ENCODE measurements around the gene KAZN. TPM values are rescaled to one million over a fixed set of nuclear protein-coding genes. Genes with fewer than 3 reads are reported as not detected.
A peak's percentile ranks its signal among the peaks of the same experiment; 100 is the strongest.

The KAZN gene
- total and polyA plus RNA-seq, 4 donors = 17.8 to 54.0 (median 38.4) TPM

- H3K4me3 ChIP-seq (ENCODE audit: low read depth, low read length) = no peak overlapping the region
- H3K27ac ChIP-seq (ENCODE audit: low read depth, low read length) = no peak overlapping the region
- peaks cover 7% of the 10 kb centered on the region for H3K4me1 ChIP-seq (ENCODE audit: control insufficient read depth, insufficient read depth, low read length)
- no peaks in the 10 kb centered on the region for H3K36me3 ChIP-seq (ENCODE audit: control insufficient read depth, insufficient read depth, low read length)
- WGBS (ENCODE audit: insufficient coverage) = 80% methylated on average over 1 of the region's 1 CpG
- no peaks in the 10 kb centered on the region for H3K27me3 ChIP-seq (ENCODE audit: control insufficient read depth, insufficient read depth, low read length)
- DNase-seq (ENCODE audit: low read depth in 4 of 6, low spot score in 6 of 6) = no peak
- H3K9me3 ChIP-seq (ENCODE audit: control insufficient read depth, insufficient read depth, low read length) = peaks cover 2% of the 10 kb centered on the region
Measured at GRCh38 chr1:14674030-14674429, 75.5 kb downstream of the KAZN start.

GRCh38 chr1:14676400-14676799 is 77.9 kb downstream of the KAZN start:
- WGBS (ENCODE audit: insufficient coverage) = 100% methylated on average over 2 of the region's 4 CpGs
- H3K27ac ChIP-seq (ENCODE audit: low read depth, low read length) = no peak overlapping the region
- H3K9me3 ChIP-seq (ENCODE audit: control insufficient read depth, insufficient read depth, low read length) = peaks cover 2% of the 10 kb centered on the region
- H3K4me3 ChIP-seq (ENCODE audit: low read depth, low read length) = no peak overlapping the region
- no peaks in the 10 kb centered on the region for H3K36me3 ChIP-seq (ENCODE audit: control insufficient read depth, insufficient read depth, low read length)
- peaks cover 7% of the 10 kb centered on the region for H3K4me1 ChIP-seq (ENCODE audit: control insufficient read depth, insufficient read depth, low read length)
- DNase-seq (ENCODE audit: low read depth in 4 of 6, low spot score in 6 of 6) = no peak
- H3K27me3 ChIP-seq (ENCODE audit: control insufficient read depth, insufficient read depth, low read length) = no peaks in the 10 kb centered on the region

GRCh38 chr1:14677292-14677971 is 78.9 kb downstream of the KAZN start:
- no peak overlapping the region for H3K27ac ChIP-seq (ENCODE audit: low read depth, low read length)
- no peak for DNase-seq (ENCODE audit: low read depth in 4 of 6, low spot score in 6 of 6)
- no peak overlapping the region for H3K4me3 ChIP-seq (ENCODE audit: low read depth, low read length)
- H3K4me1 ChIP-seq (ENCODE audit: control insufficient read depth, insufficient read depth, low read length) = peaks cover 3% of the 10 kb centered on the region
- no peaks in the 10 kb centered on the region for H3K36me3 ChIP-seq (ENCODE audit: control insufficient read depth, insufficient read depth, low read length)
- peaks cover 2% of the 10 kb centered on the region for H3K9me3 ChIP-seq (ENCODE audit: control insufficient read depth, insufficient read depth, low read length)
- 93% methylated on average over 2 of the region's 3 CpGs for WGBS (ENCODE audit: insufficient coverage)
- H3K27me3 ChIP-seq (ENCODE audit: control insufficient read depth, insufficient read depth, low read length) = no peaks in the 10 kb centered on the region

DNA sequence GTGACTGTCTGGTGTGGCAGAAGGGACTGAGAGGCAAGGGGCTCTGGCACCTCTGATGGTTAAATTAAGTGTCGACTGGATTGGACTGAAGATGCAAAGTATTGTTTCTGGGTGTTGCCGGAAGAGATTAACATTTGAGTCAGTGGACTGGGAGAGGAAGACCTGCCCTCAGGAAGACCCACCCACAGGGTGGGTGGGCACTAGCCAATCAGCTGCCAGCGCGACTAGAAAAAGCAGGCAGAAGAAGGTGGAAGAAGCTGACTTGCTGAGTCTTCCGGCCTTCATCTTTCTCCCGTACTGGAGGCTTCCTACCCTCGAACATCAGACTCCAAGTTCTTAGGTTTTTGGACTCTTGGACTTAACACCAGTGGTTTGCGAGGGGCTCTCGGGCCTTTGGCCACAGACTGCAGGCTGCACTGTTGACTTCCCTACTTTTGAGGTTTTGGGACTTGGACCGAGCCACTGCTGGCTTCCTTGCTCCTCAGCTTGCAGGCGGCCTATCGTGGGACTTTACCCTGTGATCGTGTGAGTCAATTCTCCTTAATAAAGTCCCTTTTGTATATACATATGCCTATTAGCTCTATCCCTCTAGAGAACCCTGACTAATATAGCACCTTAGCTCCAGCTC is 79.6 kb downstream of the KAZN start:
- 92% methylated on average over 11 of the region's 13 CpGs for WGBS (ENCODE audit: insufficient coverage)
- no peaks in the 10 kb centered on the region for H3K36me3 ChIP-seq (ENCODE audit: control insufficient read depth, insufficient read depth, low read length)
- H3K9me3 ChIP-seq (ENCODE audit: control insufficient read depth, insufficient read depth, low read length) = peaks cover 1% of the 10 kb centered on the region
- no peaks in the 10 kb centered on the region for H3K4me1 ChIP-seq (ENCODE audit: control insufficient read depth, insufficient read depth, low read length)
- no peak overlapping the region for H3K4me3 ChIP-seq (ENCODE audit: low read depth, low read length)
- no peak for DNase-seq (ENCODE audit: low read depth in 4 of 6, low spot score in 6 of 6)
- H3K27ac ChIP-seq (ENCODE audit: low read depth, low read length) = no peak overlapping the region
- H3K27me3 ChIP-seq (ENCODE audit: control insufficient read depth, insufficient read depth, low read length) = no peaks in the 10 kb centered on the region

- Histone ChIP-seq H3K4me1 (ENCODE audit: control insufficient read depth, insufficient read depth, low read length) (no peaks in the 10 kb centered on the region), H3K4me3 (ENCODE audit: low read depth, low read length) (no peak overlapping the region), H3K27ac (ENCODE audit: low read depth, low read length) (no peak overlapping the region), H3K9me3 (ENCODE audit: control insufficient read depth, insufficient read depth, low read length) (no peaks in the 10 kb centered on the region), H3K27me3 (ENCODE audit: control insufficient read depth, insufficient read depth, low read length) (no peaks in the 10 kb centered on the region), H3K36me3 (ENCODE audit: control insufficient read depth, insufficient read depth, low read length) (no peaks in the 10 kb centered on the region)
- WGBS (ENCODE audit: insufficient coverage) = 92% methylated on average over 7 of the region's 10 CpGs
- DNase-seq (ENCODE audit: low read depth in 4 of 6, low spot score in 6 of 6) = no peak
Measured at GRCh38 chr1:14679027-14679688, 80.7 kb downstream of the KAZN start.

DNA sequence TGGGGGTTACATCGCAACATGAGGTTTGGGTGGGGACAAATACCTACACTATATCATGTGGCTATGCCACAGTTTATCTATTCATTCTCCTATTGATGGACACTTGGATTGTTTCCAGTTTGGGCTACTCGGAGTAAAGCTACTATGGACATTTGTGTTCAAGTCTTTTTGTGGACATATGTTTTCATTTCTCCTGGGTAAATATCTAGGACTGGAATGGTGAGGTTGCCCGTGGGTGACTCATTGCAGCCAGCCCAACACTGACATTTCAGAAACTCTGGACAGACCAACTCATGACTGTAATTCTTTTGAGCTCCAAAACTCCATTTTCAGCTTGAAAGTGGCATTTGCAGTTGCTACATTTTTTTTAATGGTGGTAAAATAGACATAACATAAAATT is 82.7 kb downstream of the KAZN start:
- no peak for DNase-seq (ENCODE audit: low read depth in 4 of 6, low spot score in 6 of 6)
- Histone ChIP-seq H3K4me3 (ENCODE audit: low read depth, low read length) (no peak overlapping the region), H3K4me1 (ENCODE audit: control insufficient read depth, insufficient read depth, low read length) (no peaks in the 10 kb centered on the region), H3K27ac (ENCODE audit: low read depth, low read length) (no peak overlapping the region), H3K36me3 (ENCODE audit: control insufficient read depth, insufficient read depth, low read length) (no peaks in the 10 kb centered on the region), H3K27me3 (ENCODE audit: control insufficient read depth, insufficient read depth, low read length) (no peaks in the 10 kb centered on the region), H3K9me3 (ENCODE audit: control insufficient read depth, insufficient read depth, low read length) (no peaks in the 10 kb centered on the region)
- WGBS (ENCODE audit: insufficient coverage) = no CpG with 5 or more reads among the region's 3 CpGs

DNA sequence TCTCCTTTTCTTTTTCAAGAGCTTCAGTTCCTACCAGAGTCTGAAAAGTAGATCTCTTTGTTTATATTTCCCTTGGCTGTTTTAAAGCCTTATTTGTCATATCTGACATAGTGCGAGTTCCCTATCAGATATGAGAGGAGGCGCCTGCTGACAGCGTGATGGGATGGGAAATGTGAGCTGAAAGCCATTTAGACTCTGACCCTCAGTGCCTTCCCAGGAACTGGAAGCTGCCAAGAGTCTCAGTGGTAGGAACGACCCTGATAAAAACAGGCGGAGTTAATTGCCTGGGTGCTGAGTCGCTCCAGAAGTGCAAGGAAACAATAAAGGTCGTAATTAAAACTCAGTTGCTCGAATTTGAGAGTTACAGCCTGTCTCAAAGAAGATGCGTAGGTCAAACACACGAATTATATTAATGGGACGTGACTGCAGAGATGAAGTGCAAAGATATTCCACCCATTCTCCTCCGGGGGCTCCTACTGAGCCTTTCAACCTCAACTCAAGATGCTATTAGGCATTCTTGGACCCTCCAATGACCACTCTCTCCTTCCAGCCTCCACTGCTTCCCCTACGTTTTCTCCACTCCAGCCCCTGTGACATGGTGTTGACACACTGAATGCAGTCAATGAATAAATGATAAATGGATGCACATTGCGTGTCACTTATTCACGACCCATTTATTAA is 84.6 kb downstream of the KAZN start:
- no peaks in the 10 kb centered on the region for H3K9me3 ChIP-seq (ENCODE audit: control insufficient read depth, insufficient read depth, low read length)
- peaks cover 8% of the 10 kb centered on the region for H3K4me1 ChIP-seq (ENCODE audit: control insufficient read depth, insufficient read depth, low read length)
- H3K36me3 ChIP-seq (ENCODE audit: control insufficient read depth, insufficient read depth, low read length) = no peaks in the 10 kb centered on the region
- peak in 1 of 6 donors; percentile 85 for DNase-seq (ENCODE audit: low read depth in 4 of 6, low spot score in 6 of 6)
- H3K27me3 ChIP-seq (ENCODE audit: control insufficient read depth, insufficient read depth, low read length) = no peaks in the 10 kb centered on the region
- H3K27ac ChIP-seq (ENCODE audit: low read depth, low read length) = no peak overlapping the region
- H3K4me3 ChIP-seq (ENCODE audit: low read depth, low read length) = no peak overlapping the region
- 27% methylated on average over 9 of the region's 15 CpGs for WGBS (ENCODE audit: insufficient coverage)

DNA sequence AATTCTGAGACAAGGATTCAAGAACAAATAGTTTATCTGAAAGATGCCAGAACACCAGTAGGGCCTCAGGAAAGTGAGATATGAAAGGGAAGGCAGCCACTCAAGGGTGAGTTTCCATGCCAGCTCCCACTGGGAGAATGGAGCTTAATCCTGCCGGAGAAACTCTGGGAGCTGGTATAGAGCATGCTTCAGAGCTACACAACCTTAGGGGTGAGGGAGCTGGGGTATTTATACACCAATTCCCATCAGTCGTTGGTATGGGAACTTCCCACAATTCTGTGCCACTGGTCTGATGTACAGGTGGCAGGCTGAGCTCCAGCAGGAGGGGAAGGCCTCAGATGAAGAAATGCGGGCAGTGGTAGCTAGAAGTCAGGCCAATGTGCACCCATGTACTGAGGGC is 86.6 kb downstream of the KAZN start:
- H3K9me3 ChIP-seq (ENCODE audit: control insufficient read depth, insufficient read depth, low read length) = no peaks in the 10 kb centered on the region

DNA sequence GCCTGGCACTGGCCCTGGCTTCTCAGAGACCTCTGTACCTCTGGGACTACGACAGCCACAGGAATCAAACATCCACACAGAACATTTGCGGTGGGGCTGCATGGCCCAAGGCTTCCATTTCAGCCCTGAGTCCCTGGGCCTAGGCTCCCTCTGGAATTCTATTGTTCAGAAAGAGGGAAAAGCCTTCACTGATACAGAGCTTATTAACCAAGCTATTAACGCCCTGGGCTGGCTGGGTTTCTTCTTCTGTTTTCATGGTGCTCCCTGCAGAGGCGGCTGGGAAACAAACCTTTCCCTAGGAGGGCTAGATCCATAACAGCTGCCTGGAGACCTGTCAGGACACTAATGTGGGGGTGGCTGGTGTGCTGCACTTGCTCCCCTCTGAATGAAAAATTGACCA is 88.2 kb downstream of the KAZN start:
- peaks cover 15% of the 10 kb centered on the region for H3K4me1 ChIP-seq (ENCODE audit: control insufficient read depth, insufficient read depth, low read length)
- no peaks in the 10 kb centered on the region for H3K9me3 ChIP-seq (ENCODE audit: control insufficient read depth, insufficient read depth, low read length)
- DNase-seq (ENCODE audit: low read depth in 4 of 6, low spot score in 6 of 6) = no peak
- H3K36me3 ChIP-seq (ENCODE audit: control insufficient read depth, insufficient read depth, low read length) = no peaks in the 10 kb centered on the region
- no peaks in the 10 kb centered on the region for H3K27me3 ChIP-seq (ENCODE audit: control insufficient read depth, insufficient read depth, low read length)
- H3K4me3 ChIP-seq (ENCODE audit: low read depth, low read length) = no peak overlapping the region
- no peak overlapping the region for H3K27ac ChIP-seq (ENCODE audit: low read depth, low read length)
- WGBS (ENCODE audit: insufficient coverage) = 51% methylated on average over 3 of the region's 4 CpGs

More for the DNA sequence above, 86.6 kb downstream of the KAZN start:
- WGBS (ENCODE audit: insufficient coverage) = 100% methylated on average over 1 of the region's 3 CpGs
- no peaks in the 10 kb centered on the region for H3K27me3 ChIP-seq (ENCODE audit: control insufficient read depth, insufficient read depth, low read length)
- no peak for DNase-seq (ENCODE audit: low read depth in 4 of 6, low spot score in 6 of 6)
- H3K36me3 ChIP-seq (ENCODE audit: control insufficient read depth, insufficient read depth, low read length) = no peaks in the 10 kb centered on the region
- H3K4me1 ChIP-seq (ENCODE audit: control insufficient read depth, insufficient read depth, low read length) = peaks cover 15% of the 10 kb centered on the region
- H3K4me3 ChIP-seq (ENCODE audit: low read depth, low read length) = no peak overlapping the region
- H3K27ac ChIP-seq (ENCODE audit: low read depth, low read length) = no peak overlapping the region

All from spinal cord (tissue), 10 donors.